Measurements from ENCODE around the gene DUS1L. TPM values are rescaled to one million over a fixed set of nuclear protein-coding genes. Genes with fewer than 3 reads are reported as not detected.
A peak's percentile ranks its signal among the peaks of the same experiment; 100 is the strongest.

The DUS1L gene
- total RNA-seq, 1 experiment from 2014 or later = 132 TPM

DNA sequence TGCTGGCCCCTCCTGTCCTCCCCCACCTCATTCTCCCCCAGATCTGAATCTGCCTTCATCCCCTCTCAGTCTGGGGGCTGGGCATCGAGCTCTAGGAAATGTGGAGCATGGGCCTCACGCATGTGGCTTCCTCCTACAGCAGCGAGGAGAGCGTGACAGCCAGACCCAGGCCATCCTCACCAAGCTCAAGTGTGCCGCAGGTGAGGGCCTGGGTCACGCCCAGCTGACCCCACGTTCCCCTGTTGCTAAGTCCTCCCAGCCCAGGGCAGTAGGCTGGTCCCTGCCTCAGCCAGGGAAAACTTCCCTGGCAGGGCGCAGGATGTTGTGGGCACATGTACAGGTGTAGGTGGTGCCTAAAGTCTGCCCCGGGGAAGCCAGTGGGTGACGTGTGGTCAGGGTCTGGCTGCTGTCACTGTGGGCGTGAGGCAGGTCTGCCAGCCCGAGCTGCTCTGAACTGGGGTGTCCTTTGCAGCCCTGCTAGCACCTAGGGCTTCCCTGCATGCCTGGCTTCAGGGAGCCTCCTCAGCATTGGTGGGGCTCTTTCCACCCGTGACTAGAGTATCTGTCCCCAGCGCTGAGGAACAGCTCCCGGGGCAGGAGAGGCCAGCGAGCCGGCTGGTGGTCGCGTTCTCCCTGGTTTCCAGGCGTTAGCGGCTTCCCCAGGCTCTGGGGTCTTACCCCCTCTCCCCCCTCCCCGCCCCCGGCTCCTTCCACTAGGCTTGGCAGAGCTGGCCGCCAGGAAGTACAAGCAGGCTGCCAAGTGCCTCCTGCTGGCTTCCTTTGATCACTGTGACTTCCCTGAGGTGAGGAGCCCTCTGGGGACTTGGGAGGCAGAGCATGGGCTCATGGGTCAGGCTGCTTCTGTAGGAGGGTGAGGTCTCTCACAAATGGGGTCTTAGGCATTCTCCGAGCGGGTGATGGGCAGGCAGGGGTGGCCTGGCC, 10.3 kb downstream of the DUS1L start:
- Mint-ChIP-seq H3K27me3 (ENCODE audit: unreplicated experiment) (no peaks in the 10 kb centered on the region), H3K4me3 (ENCODE audit: low read depth, unreplicated experiment) (no peak overlapping the region), H3K27ac (ENCODE audit: unreplicated experiment) (no peak overlapping the region), H3K4me1 (ENCODE audit: low read depth, unreplicated experiment) (no peaks in the 10 kb centered on the region), H3K36me3 (ENCODE audit: insufficient read depth, unreplicated experiment) (peaks cover 79% of the 10 kb centered on the region), H3K9me3 (ENCODE audit: low read depth, unreplicated experiment) (no peaks in the 10 kb centered on the region)
- no TSS peak for BruUV-seq (replicated peaks)
- intact Hi-C loops (cut with micrococcal nuclease; ENCODE audit: unreplicated experiment) = no loop called here
- no peak for DNase-seq
- CTCF ChIA-PET = no interaction called here
- TF ChIP-seq CTCF (IDR thresholded peaks at IDR 0.05; ENCODE audit: unreplicated experiment) = no peak

DNA sequence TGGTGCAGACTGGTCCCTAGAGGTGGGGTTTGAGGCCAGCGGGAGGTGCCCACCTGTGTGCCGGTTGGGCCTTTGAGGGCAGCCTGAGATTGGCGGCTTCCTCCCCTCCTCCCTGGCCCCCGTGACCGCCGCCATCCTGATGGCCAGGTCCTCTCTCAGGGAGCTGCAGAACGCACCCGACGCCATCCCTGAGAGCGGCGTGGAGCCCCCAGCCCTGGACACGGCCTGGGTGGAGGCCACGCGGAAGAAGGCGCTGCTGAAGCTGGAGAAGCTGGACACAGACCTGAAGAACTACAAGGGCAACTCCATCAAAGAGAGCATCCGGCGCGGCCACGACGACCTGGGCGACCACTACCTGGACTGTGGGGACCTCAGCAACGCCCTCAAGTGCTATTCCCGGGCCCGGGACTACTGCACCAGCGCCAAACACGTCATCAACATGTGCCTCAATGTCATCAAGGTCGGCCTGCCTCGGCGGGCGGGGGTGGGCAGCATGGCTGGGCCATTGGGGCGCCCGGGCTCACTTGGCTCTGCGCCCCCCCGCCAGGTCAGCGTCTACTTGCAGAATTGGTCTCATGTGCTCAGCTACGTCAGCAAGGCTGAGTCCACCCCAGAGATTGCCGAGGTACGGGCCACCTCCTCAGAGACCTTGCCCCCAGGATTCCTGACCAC, 11.1 kb downstream of the DUS1L start:
- Mint-ChIP-seq H3K4me3 (ENCODE audit: low read depth, unreplicated experiment) (no peak overlapping the region), H3K4me1 (ENCODE audit: low read depth, unreplicated experiment) (no peaks in the 10 kb centered on the region), H3K9me3 (ENCODE audit: low read depth, unreplicated experiment) (no peaks in the 10 kb centered on the region), H3K36me3 (ENCODE audit: insufficient read depth, unreplicated experiment) (peaks cover 78% of the 10 kb centered on the region), H3K27me3 (ENCODE audit: unreplicated experiment) (no peaks in the 10 kb centered on the region), H3K27ac (ENCODE audit: unreplicated experiment) (no peak overlapping the region)
- CTCF ChIA-PET = no interaction called here
- DNase-seq = no peak
- intact Hi-C loops (cut with micrococcal nuclease; ENCODE audit: unreplicated experiment) = no loop called here
- no peak for TF ChIP-seq CTCF (IDR thresholded peaks at IDR 0.05; ENCODE audit: unreplicated experiment)
- no TSS peak for BruUV-seq (replicated peaks)

DNA sequence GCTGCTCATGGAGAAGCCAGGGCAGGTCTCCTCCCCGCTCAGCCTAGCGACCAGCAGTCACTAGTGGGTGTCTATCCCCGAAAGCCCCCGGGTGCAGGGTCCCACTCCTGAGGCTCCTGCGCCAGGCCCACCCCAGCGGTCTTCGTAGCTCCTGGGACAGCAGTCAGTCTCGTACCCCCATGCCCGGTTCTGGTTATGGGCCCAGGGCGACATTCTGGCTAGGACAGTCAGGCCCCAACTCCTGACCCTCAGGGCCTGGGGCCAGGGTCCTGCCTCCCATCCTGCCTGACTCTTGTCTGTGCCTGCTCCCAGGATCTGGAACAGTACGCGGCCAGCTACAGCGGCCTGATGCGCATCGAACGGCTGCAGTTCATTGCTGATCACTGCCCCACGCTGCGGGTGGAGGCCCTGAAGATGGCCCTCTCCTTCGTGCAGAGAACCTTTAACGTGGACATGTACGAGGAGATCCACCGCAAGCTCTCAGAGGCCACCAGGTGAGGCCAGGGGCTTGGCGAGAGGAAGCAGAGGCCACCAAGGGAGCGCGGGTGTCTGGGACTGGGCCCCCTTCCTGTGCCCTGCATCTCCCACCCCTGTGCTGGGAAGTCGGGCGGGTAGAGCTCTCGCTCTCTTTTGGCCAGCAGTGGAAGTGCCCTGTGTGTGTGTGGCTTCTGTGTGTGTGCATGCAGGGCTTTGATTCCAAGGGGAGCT, 11.9 kb downstream of the DUS1L start:
- no peak overlapping the region for H3K27ac Mint-ChIP-seq (ENCODE audit: unreplicated experiment)
- H3K4me3 Mint-ChIP-seq (ENCODE audit: low read depth, unreplicated experiment) = peak overlapping the region; percentile 80
- BruUV-seq (replicated peaks) = no TSS peak
- no peaks in the 10 kb centered on the region for H3K9me3 Mint-ChIP-seq (ENCODE audit: low read depth, unreplicated experiment)
- no peaks in the 10 kb centered on the region for H3K27me3 Mint-ChIP-seq (ENCODE audit: unreplicated experiment)
- H3K36me3 Mint-ChIP-seq (ENCODE audit: insufficient read depth, unreplicated experiment) = peaks cover 77% of the 10 kb centered on the region
- CTCF ChIA-PET = no interaction called here
- DNase-seq = no peak
- intact Hi-C loops (cut with micrococcal nuclease; ENCODE audit: unreplicated experiment) = no loop called here
- TF ChIP-seq CTCF (IDR thresholded peaks at IDR 0.05; ENCODE audit: unreplicated experiment) = no peak
- H3K4me1 Mint-ChIP-seq (ENCODE audit: low read depth, unreplicated experiment) = no peaks in the 10 kb centered on the region

DNA sequence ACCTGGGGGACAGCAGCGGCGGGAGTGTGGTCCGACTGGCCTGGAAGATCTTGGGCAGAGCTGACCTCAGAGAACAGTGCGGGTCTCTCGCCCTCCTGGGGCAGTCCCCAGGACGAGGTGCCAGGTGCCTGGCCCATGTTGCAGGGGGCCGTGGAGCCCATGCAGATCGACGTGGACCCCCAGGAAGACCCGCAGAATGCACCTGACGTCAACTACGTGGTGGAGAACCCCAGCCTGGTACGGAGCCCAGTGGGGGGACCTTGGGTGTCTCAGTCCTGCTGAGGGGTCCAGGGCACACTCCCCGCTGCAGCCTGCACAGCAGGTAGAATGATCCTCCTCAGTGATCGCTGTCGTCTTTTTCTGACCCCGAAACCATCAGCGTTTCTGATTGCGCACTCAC, 12.5 kb downstream of the DUS1L start:
- H3K27me3 Mint-ChIP-seq (ENCODE audit: unreplicated experiment) = no peaks in the 10 kb centered on the region
- H3K27ac Mint-ChIP-seq (ENCODE audit: unreplicated experiment) = no peak overlapping the region
- BruUV-seq (replicated peaks) = no TSS peak
- H3K4me3 Mint-ChIP-seq (ENCODE audit: low read depth, unreplicated experiment) = peak overlapping the region; percentile 80
- no peaks in the 10 kb centered on the region for H3K9me3 Mint-ChIP-seq (ENCODE audit: low read depth, unreplicated experiment)
- CTCF ChIA-PET = no interaction called here
- DNase-seq = no peak
- H3K4me1 Mint-ChIP-seq (ENCODE audit: low read depth, unreplicated experiment) = no peaks in the 10 kb centered on the region
- intact Hi-C loops (cut with micrococcal nuclease; ENCODE audit: unreplicated experiment) = no loop called here
- no peak for TF ChIP-seq CTCF (IDR thresholded peaks at IDR 0.05; ENCODE audit: unreplicated experiment)
- H3K36me3 Mint-ChIP-seq (ENCODE audit: insufficient read depth, unreplicated experiment) = peaks cover 73% of the 10 kb centered on the region

All from Calu3 (cell line).